HG03571 (cell line): ENCODE measurements around the gene WNT10A.

Source experiments
- ATAC-seq: cut with Tn5 transposase; IDR thresholded peaks from one replicate; pipeline ENCODE4 v1.9.1; 2021; ENCODE audit not compliant: unreplicated experiment

Gene WNT10A

GRCh38 chr2:218857371-218858137 lies 23.1 kb upstream of the WNT10A start:
- no peak for ATAC-seq

- ATAC-seq: no peak
These were observed 22.6 kb upstream of the WNT10A start for GRCh38 chr2:218858138-218858445.

GRCh38 chr2:218858671-218859555 lies 21.7 kb upstream of the WNT10A start:
- no peak for ATAC-seq

- no peak for ATAC-seq
These were observed 21.1 kb upstream of the WNT10A start, which contains the start of gene WNT6 for GRCh38 chr2:218859556-218859987. Gene WNT6 (plus strand): TSS chr2:218859805. CDS start chr2:218860038, 233 bp downstream.

GRCh38 chr2:218859988-218860831 lies 20.4 kb upstream of the WNT10A start:
- ATAC-seq: no peak

- no peak for ATAC-seq
These were observed 19.7 kb upstream of the WNT10A start for GRCh38 chr2:218860950-218861381.

GRCh38 chr2:218861645-218862318 lies 18.9 kb upstream of the WNT10A start:
- ATAC-seq: no peak

- no peak for ATAC-seq
These were observed 17.6 kb upstream of the WNT10A start for GRCh38 chr2:218863021-218863520.

GRCh38 chr2:218865396-218865795 lies 15.3 kb upstream of the WNT10A start:
- ATAC-seq: no peak

- no peak for ATAC-seq
These were observed 14.7 kb upstream of the WNT10A start for GRCh38 chr2:218865999-218866398.

- ATAC-seq: no peak
These were observed 12.8 kb upstream of the WNT10A start for GRCh38 chr2:218867900-218868299.

GRCh38 chr2:218869064-218869463 lies 11.6 kb upstream of the WNT10A start:
- ATAC-seq: no peak

- no peak for ATAC-seq
These were observed 9.7 kb upstream of the WNT10A start for GRCh38 chr2:218870984-218871344.

- no peak for ATAC-seq
These were observed 9.0 kb upstream of the WNT10A start for GRCh38 chr2:218871345-218872302.

- no peak for ATAC-seq
These were observed 7.8 kb upstream of the WNT10A start for GRCh38 chr2:218872645-218873358.

- ATAC-seq: no peak
These were observed 7.1 kb upstream of the WNT10A start for GRCh38 chr2:218873359-218874194.

GRCh38 chr2:218875692-218876246 lies 4.9 kb upstream of the WNT10A start:
- no peak for ATAC-seq
